Measurements from ENCODE around the gene CA6.
"Not testable (repeated sequence)": the region's sequence is repeated elsewhere in the genome, so short reads cannot be mapped to it uniquely, and the experiment has no call there.

CA6 gene

GRCh38 chr1:8945568-8945967 is at the start of gene CA6:
Gene CA6, plus strand, starts transcription at chr1:8945868. Its CDS starts 19 bp downstream, at chr1:8945887.
- no peak for DNase-seq

GRCh38 chr1:8896775-8897174 is 48.9 kb upstream of the CA6 start:
- not testable (repeated sequence) for DNase-seq

- DNase-seq: not testable (repeated sequence)
These were observed 48.2 kb upstream of the CA6 start for GRCh38 chr1:8897505-8897904.

GRCh38 chr1:8898418-8898817 is 47.2 kb upstream of the CA6 start:
- DNase-seq: not testable (repeated sequence)

- no peak for DNase-seq
These were observed 46.6 kb upstream of the CA6 start for GRCh38 chr1:8899046-8899445.

GRCh38 chr1:8900684-8901083 is 45.0 kb upstream of the CA6 start:
- DNase-seq: not testable (repeated sequence)

GRCh38 chr1:8902765-8903164 is 42.9 kb upstream of the CA6 start:
- no peak for DNase-seq

GRCh38 chr1:8903410-8903809 is 42.3 kb upstream of the CA6 start:
- DNase-seq: no peak

GRCh38 chr1:8903908-8904650 is 41.6 kb upstream of the CA6 start:
- no peak for DNase-seq

GRCh38 chr1:8905582-8906191 is 40.0 kb upstream of the CA6 start:
- no peak for DNase-seq

GRCh38 chr1:8908388-8909151 is 37.1 kb upstream of the CA6 start:
- DNase-seq: no peak

- no peak for DNase-seq
These were observed 35.3 kb upstream of the CA6 start for GRCh38 chr1:8910331-8910730.

- peak; percentile 69 for DNase-seq
These were observed 34.8 kb upstream of the CA6 start for GRCh38 chr1:8910914-8911313.

GRCh38 chr1:8911416-8912309 is 34.0 kb upstream of the CA6 start:
- DNase-seq: peak; percentile 79

GRCh38 chr1:8913457-8913856 is 32.2 kb upstream of the CA6 start:
- no peak for DNase-seq

GRCh38 chr1:8914466-8914865 is 31.2 kb upstream of the CA6 start:
- DNase-seq: no peak

GRCh38 chr1:8915446-8915845 is 30.2 kb upstream of the CA6 start:
- DNase-seq: no peak

GRCh38 chr1:8917536-8917935 is 28.1 kb upstream of the CA6 start:
- not testable (repeated sequence) for DNase-seq

- DNase-seq: no peak
These were observed 22.7 kb upstream of the CA6 start for GRCh38 chr1:8922962-8923361.

GRCh38 chr1:8925406-8925805 is 20.3 kb upstream of the CA6 start:
- DNase-seq: no peak

- no peak for DNase-seq
These were observed 19.7 kb upstream of the CA6 start for GRCh38 chr1:8925960-8926359.

Measured in NCI-H748 treated with DMSO at 0.1 percent for 48 hours (cell line).